ENCODE measurements around the gene BHMT2. TPM values are rescaled to one million over a fixed set of nuclear protein-coding genes. Genes with fewer than 3 reads are reported as not detected.

BHMT2 gene
- total and polyA plus RNA-seq, 5 donors from 2014 or later: not detected

- H3K4me1 Mint-ChIP-seq: peaks cover 0 to 5% (median 0%) of the 10 kb centered on the region in 4 donors
- H3K36me3 Mint-ChIP-seq: no peaks in the 10 kb centered on the region
- no peak for DNase-seq
- Histone ChIP-seq H3K27me3 (ENCODE audit: control insufficient read depth, insufficient read depth, low read length) (no peaks in the 10 kb centered on the region), H3K4me1 (ENCODE audit: control insufficient read depth, insufficient read depth, low read length, poor library complexity, severe bottlenecking) (no peaks in the 10 kb centered on the region), H3K4me3 (ENCODE audit: low read depth, low read length) (no peak overlapping the region), H3K9me3 (ENCODE audit: control insufficient read depth in 2 of 2, low read length in 2 of 2) (no peaks in the 10 kb centered on the region), H3K27ac (ENCODE audit: insufficient read depth, low read length, poor library complexity, severe bottlenecking) (no peak overlapping the region), H3K36me3 (ENCODE audit: control insufficient read depth, insufficient read depth, low read length) (no peaks in the 10 kb centered on the region)
- ATAC-seq (ENCODE audit: low read depth in 2 of 2): no peak
- no peak overlapping the region for H3K4me3 Mint-ChIP-seq
- no peaks in the 10 kb centered on the region for H3K9me3 Mint-ChIP-seq
- no peak overlapping the region for H3K27ac Mint-ChIP-seq
- peaks cover under 1% of the 10 kb centered on the region for H3K27me3 Mint-ChIP-seq
Measured at GRCh38 chr5:79124607-79125006, 55.0 kb downstream of the BHMT2 start.

- DNase-seq (no peak), ATAC-seq (ENCODE audit: low read depth in 2 of 2) (no peak)
- no peak overlapping the region for H3K4me3 Mint-ChIP-seq
- no peaks in the 10 kb centered on the region for H3K36me3 ChIP-seq (ENCODE audit: control insufficient read depth, insufficient read depth, low read length)
- H3K4me1 ChIP-seq (ENCODE audit: control insufficient read depth, insufficient read depth, low read length, poor library complexity, severe bottlenecking): peaks cover 9% of the 10 kb centered on the region
- H3K27ac Mint-ChIP-seq: no peak overlapping the region
- no peaks in the 10 kb centered on the region for H3K36me3 Mint-ChIP-seq
- no peaks in the 10 kb centered on the region for H3K9me3 ChIP-seq (ENCODE audit: control insufficient read depth in 2 of 2, low read length in 2 of 2)
- peaks cover 0 to 1% (median 0%) of the 10 kb centered on the region in 7 donors for H3K9me3 Mint-ChIP-seq
- no peaks in the 10 kb centered on the region for H3K27me3 ChIP-seq (ENCODE audit: control insufficient read depth, insufficient read depth, low read length)
- peaks cover 10% of the 10 kb centered on the region for H3K27me3 Mint-ChIP-seq
- no peak overlapping the region for H3K4me3 ChIP-seq (ENCODE audit: low read depth, low read length)
- no peak overlapping the region for H3K27ac ChIP-seq (ENCODE audit: insufficient read depth, low read length, poor library complexity, severe bottlenecking)
- peaks cover 5 to 15% (median 10%) of the 10 kb centered on the region in 4 donors for H3K4me1 Mint-ChIP-seq
Measured at GRCh38 chr5:79130781-79131180, 61.2 kb downstream of the BHMT2 start.

GRCh38 chr5:79133121-79133656, 63.6 kb downstream of the BHMT2 start:
- peaks cover 5 to 15% (median 10%) of the 10 kb centered on the region in 4 donors for H3K4me1 Mint-ChIP-seq
- peaks cover 10% of the 10 kb centered on the region for H3K27me3 Mint-ChIP-seq
- Histone ChIP-seq H3K4me1 (ENCODE audit: control insufficient read depth, insufficient read depth, low read length, poor library complexity, severe bottlenecking) (peaks cover 9% of the 10 kb centered on the region), H3K36me3 (ENCODE audit: control insufficient read depth, insufficient read depth, low read length) (no peaks in the 10 kb centered on the region), H3K27ac (ENCODE audit: insufficient read depth, low read length, poor library complexity, severe bottlenecking) (no peak overlapping the region), H3K9me3 (ENCODE audit: control insufficient read depth in 2 of 2, low read length in 2 of 2) (no peaks in the 10 kb centered on the region), H3K27me3 (ENCODE audit: control insufficient read depth, insufficient read depth, low read length) (no peaks in the 10 kb centered on the region), H3K4me3 (ENCODE audit: low read depth, low read length) (peak overlapping the region; percentile 60)
- ATAC-seq (ENCODE audit: low read depth in 2 of 2) (peak in 1 of 2 donors; percentile 49), DNase-seq (peak in 2 of 3 donors; percentile 49 to 68)
- H3K4me3 Mint-ChIP-seq: peak overlapping the region; percentile 40 to 86 (median 79)
- H3K27ac Mint-ChIP-seq: peak overlapping the region; percentile 41 to 63 (median 53)
- no peaks in the 10 kb centered on the region for H3K36me3 Mint-ChIP-seq
- H3K9me3 Mint-ChIP-seq: peaks cover 0 to 1% (median 0%) of the 10 kb centered on the region in 7 donors

- H3K9me3 Mint-ChIP-seq: peaks cover 0 to 1% (median 0%) of the 10 kb centered on the region in 7 donors
- Histone ChIP-seq H3K4me3 (ENCODE audit: low read depth, low read length) (peak overlapping the region; percentile 60), H3K27ac (ENCODE audit: insufficient read depth, low read length, poor library complexity, severe bottlenecking) (no peak overlapping the region), H3K4me1 (ENCODE audit: control insufficient read depth, insufficient read depth, low read length, poor library complexity, severe bottlenecking) (peaks cover 9% of the 10 kb centered on the region), H3K27me3 (ENCODE audit: control insufficient read depth, insufficient read depth, low read length) (no peaks in the 10 kb centered on the region), H3K36me3 (ENCODE audit: control insufficient read depth, insufficient read depth, low read length) (no peaks in the 10 kb centered on the region), H3K9me3 (ENCODE audit: control insufficient read depth in 2 of 2, low read length in 2 of 2) (no peaks in the 10 kb centered on the region)
- ATAC-seq (ENCODE audit: low read depth in 2 of 2): peak; percentile 69 to 78
- H3K4me3 Mint-ChIP-seq: peak overlapping the region in 2 of 4 donors; percentile 74 to 84
- no peaks in the 10 kb centered on the region for H3K36me3 Mint-ChIP-seq
- peaks cover 5 to 15% (median 10%) of the 10 kb centered on the region in 4 donors for H3K4me1 Mint-ChIP-seq
- DNase-seq: peak; percentile 36 to 80 (median 59)
- H3K27me3 Mint-ChIP-seq: peaks cover 10% of the 10 kb centered on the region
- peak overlapping the region in 2 of 3 donors; percentile 53 to 63 for H3K27ac Mint-ChIP-seq
Measured at GRCh38 chr5:79133657-79134451, 64.3 kb downstream of the BHMT2 start.

- Mint-ChIP-seq H3K4me1 (peaks cover 5 to 15% (median 10%) of the 10 kb centered on the region in 4 donors), H3K27ac (no peak overlapping the region), H3K36me3 (no peaks in the 10 kb centered on the region), H3K27me3 (peaks cover 10% of the 10 kb centered on the region), H3K9me3 (peaks cover 0 to 8% (median 0%) of the 10 kb centered on the region in 7 donors), H3K4me3 (no peak overlapping the region)
- H3K9me3 ChIP-seq (ENCODE audit: control insufficient read depth in 2 of 2, low read length in 2 of 2): no peaks in the 10 kb centered on the region
- ATAC-seq (ENCODE audit: low read depth in 2 of 2) (no peak), DNase-seq (no peak)
- peaks cover 9% of the 10 kb centered on the region for H3K4me1 ChIP-seq (ENCODE audit: control insufficient read depth, insufficient read depth, low read length, poor library complexity, severe bottlenecking)
- no peaks in the 10 kb centered on the region for H3K27me3 ChIP-seq (ENCODE audit: control insufficient read depth, insufficient read depth, low read length)
- H3K36me3 ChIP-seq (ENCODE audit: control insufficient read depth, insufficient read depth, low read length): no peaks in the 10 kb centered on the region
- H3K27ac ChIP-seq (ENCODE audit: insufficient read depth, low read length, poor library complexity, severe bottlenecking): no peak overlapping the region
- H3K4me3 ChIP-seq (ENCODE audit: low read depth, low read length): no peak overlapping the region
Measured at GRCh38 chr5:79135790-79136553, 66.4 kb downstream of the BHMT2 start.

- ATAC-seq (ENCODE audit: low read depth in 2 of 2): no peak
- Mint-ChIP-seq H3K4me3 (no peak overlapping the region), H3K4me1 (peaks cover 5 to 15% (median 10%) of the 10 kb centered on the region in 4 donors), H3K27ac (no peak overlapping the region), H3K27me3 (peaks cover 10% of the 10 kb centered on the region), H3K36me3 (no peaks in the 10 kb centered on the region), H3K9me3 (peaks cover 0 to 9% (median 0%) of the 10 kb centered on the region in 7 donors)
- no peak for DNase-seq
- H3K4me1 ChIP-seq (ENCODE audit: control insufficient read depth, insufficient read depth, low read length, poor library complexity, severe bottlenecking): peaks cover 9% of the 10 kb centered on the region
- no peaks in the 10 kb centered on the region for H3K9me3 ChIP-seq (ENCODE audit: control insufficient read depth in 2 of 2, low read length in 2 of 2)
- H3K27me3 ChIP-seq (ENCODE audit: control insufficient read depth, insufficient read depth, low read length): no peaks in the 10 kb centered on the region
- H3K27ac ChIP-seq (ENCODE audit: insufficient read depth, low read length, poor library complexity, severe bottlenecking): no peak overlapping the region
- H3K4me3 ChIP-seq (ENCODE audit: low read depth, low read length): no peak overlapping the region
- no peaks in the 10 kb centered on the region for H3K36me3 ChIP-seq (ENCODE audit: control insufficient read depth, insufficient read depth, low read length)
Measured at GRCh38 chr5:79136618-79137017, 67.1 kb downstream of the BHMT2 start.

Data from CD4-positive, CD25-positive, alpha-beta regulatory T cell (primary cell).